Naive thymus-derived CD4-positive, alpha-beta T cell (primary cell): Measurements from ENCODE around the gene CNOT11. TPM values are rescaled to one million over a fixed set of nuclear protein-coding genes. Genes with fewer than 3 reads are reported as not detected.

Source experiments
- microRNA-seq: library from miRNA; unstranded; fragments of <30 nt; microRNA quantifications from one replicate; pipeline ENCODE4 v1.2.0, GENCODE V29; 2022; ENCODE audit warnings: borderline microRNAs expressed
- polyA plus RNA-seq, 2 donors: library from polyadenylated mRNA; unstranded; fragments of 300-500 nt; fragmentation: Illumina TruSeq; gene quantifications; one replicate each; pipeline ENCODE4 v1.2.3, GENCODE V29; 2021
- total RNA-seq, 6 experiments: library from RNA in 5 of 6; stranded (reverse) in 5 of 6; gene quantifications; 1 replicate in 5 of 6; 2 replicates in 1 of 6; pipeline ENCODE4 v1.2.3 and lab custom pipeline; 2021 to 2026

Gene CNOT11
- total and polyA plus RNA-seq, 7 experiments from 2014 or later: 49.0 to 65.7 (median 60.4) TPM

Small RNA genes lying within 50 kb of the gene (microRNA-seq; reads per million reads assigned to microRNA genes)
- 5.2 reads per million, percentile 4 among the genes with 10 or more reads in this experiment for gene MIR5696

Other genes starting within 250 kb of the CNOT11 start
- gene TBC1D8, start 101.5 kb upstream of the CNOT11 start, total RNA-seq: 10 to 100 TPM in 1 of 5 experiments, 1 to 10 TPM in 3, under 1 TPM in 1; 0.87 to 20.1 (median 2.4) TPM
- gene TBC1D8, start 101.5 kb upstream of the CNOT11 start, polyA plus RNA-seq: under 1 TPM; 0.30 to 0.37 TPM
- gene RNF149, start 55.8 kb downstream of the CNOT11 start, total RNA-seq: 100 to 1,000 TPM in 4 of 5 experiments, 10 to 100 TPM in 1; 88.9 to 159 (median 114) TPM
- 10 to 100 TPM; 45.2 to 52.6 TPM for gene RNF149, start 55.8 kb downstream of the CNOT11 start, polyA plus RNA-seq
- under 1 TPM in 1 of 5 experiments, not detected in 4; 0.56 TPM for gene CREG2, start 134.6 kb downstream of the CNOT11 start, total RNA-seq
- gene CREG2, start 134.6 kb downstream of the CNOT11 start, polyA plus RNA-seq: not detected
- gene RFX8, start 222.2 kb downstream of the CNOT11 start, total RNA-seq: 1 to 10 TPM in 2 of 5 experiments, under 1 TPM in 2, not detected in 1; 0.24 to 2.0 (median 0.88) TPM
- not detected for gene RFX8, start 222.2 kb downstream of the CNOT11 start, polyA plus RNA-seq